ENCODE data around the gene TSSK6.
"Not testable (repeated sequence)": the region's sequence is repeated elsewhere in the genome, so short reads cannot be mapped to it uniquely, and the experiment has no call there.

The TSSK6 gene

GRCh38 chr19:19475849-19476828 is 39.2 kb downstream of the TSSK6 start:
- H3K4me3 ChIP-seq: no peak overlapping the region
- H3K27me3 ChIP-seq: no peaks in the 10 kb centered on the region
- no peaks in the 10 kb centered on the region for H3K9me3 ChIP-seq
- H3K27ac ChIP-seq: no peak overlapping the region
- peaks cover 0 to 13% (median 0%) of the 10 kb centered on the region in 3 donors for H3K36me3 ChIP-seq
- intact Hi-C loops (cut with DNase I; ENCODE audit: low total_unique reads): no loop called here
- no peak for DNase-seq
- H3K4me1 ChIP-seq: peaks cover 0 to 27% (median 5%) of the 10 kb centered on the region in 4 donors
- no peak for TF ChIP-seq CTCF (IDR thresholded peaks at IDR 0.05)

GRCh38 chr19:19475015-19475765 is 40.2 kb downstream of the TSSK6 start:
- Histone ChIP-seq H3K4me1 (peaks cover 0 to 27% (median 5%) of the 10 kb centered on the region in 4 donors), H3K9me3 (no peaks in the 10 kb centered on the region), H3K27me3 (no peaks in the 10 kb centered on the region), H3K4me3 (no peak overlapping the region), H3K36me3 (peaks cover 0 to 13% (median 0%) of the 10 kb centered on the region in 3 donors), H3K27ac (no peak overlapping the region)
- intact Hi-C loops (cut with DNase I; ENCODE audit: low total_unique reads): no loop called here
- no peak for DNase-seq
- TF ChIP-seq CTCF (IDR thresholded peaks at IDR 0.05): no peak

GRCh38 chr19:19472106-19472505 is 43.2 kb downstream of the TSSK6 start:
- H3K27ac ChIP-seq; intact Hi-C loops (cut with DNase I; ENCODE audit: low total_unique reads); H3K27me3 ChIP-seq; DNase-seq; H3K4me3 ChIP-seq: not testable (repeated sequence)
- Histone ChIP-seq H3K36me3 (peaks cover 11 to 32% (median 19%) of the 10 kb centered on the region in 3 donors), H3K4me1 (peaks cover 0 to 21% (median 5%) of the 10 kb centered on the region in 4 donors), H3K9me3 (peaks cover 0 to 21% (median 16%) of the 10 kb centered on the region in 3 donors)

- Histone ChIP-seq H3K27me3 (no peaks in the 10 kb centered on the region), H3K4me1 (peaks cover 0 to 19% (median 5%) of the 10 kb centered on the region in 4 donors), H3K36me3 (peaks cover 11 to 36% (median 23%) of the 10 kb centered on the region in 3 donors), H3K27ac (no peak overlapping the region), H3K4me3 (no peak overlapping the region), H3K9me3 (peaks cover 0 to 21% (median 16%) of the 10 kb centered on the region in 3 donors)
- intact Hi-C loops (cut with DNase I; ENCODE audit: low total_unique reads): no loop called here
- no peak for DNase-seq
- TF ChIP-seq CTCF (IDR thresholded peaks at IDR 0.05): no peak
These were observed 43.7 kb downstream of the TSSK6 start for GRCh38 chr19:19471682-19472081.

- no peak for TF ChIP-seq CTCF (IDR thresholded peaks at IDR 0.05)
- intact Hi-C loops (cut with DNase I; ENCODE audit: low total_unique reads): no loop called here
- no peaks in the 10 kb centered on the region for H3K27me3 ChIP-seq
- H3K4me1 ChIP-seq: peaks cover 0 to 19% (median 5%) of the 10 kb centered on the region in 4 donors
- H3K27ac ChIP-seq: no peak overlapping the region
- H3K36me3 ChIP-seq: peaks cover 14 to 47% (median 34%) of the 10 kb centered on the region in 3 donors
- H3K9me3 ChIP-seq: peaks cover 0 to 21% (median 16%) of the 10 kb centered on the region in 3 donors
- DNase-seq: no peak
- no peak overlapping the region for H3K4me3 ChIP-seq
These were observed 44.8 kb downstream of the TSSK6 start for GRCh38 chr19:19470579-19470978.
